Skin of body (tissue), 2 donors: ENCODE data around the gene BLTP3B. TPM values are rescaled to one million over a fixed set of nuclear protein-coding genes. Genes with fewer than 3 reads are reported as not detected.
"Not testable (repeated sequence)": the region's sequence is repeated elsewhere in the genome, so short reads cannot be mapped to it uniquely, and the experiment has no call there.

Experiments
- DNase-seq: peaks from one replicate; lab custom pipeline; 2025; lab: John Stamatoyannopoulos, UW
- total RNA-seq: library from RNA; depleted of rRNA; stranded (reverse); fragments of >200 nt; gene quantifications from one replicate; pipeline ENCODE4 v1.2.3, GENCODE V29; 2014

The BLTP3B gene
- total RNA-seq = 41.8 TPM

GRCh38 chr12:100142851-100143559 lies at the start of gene BLTP3B:
Gene BLTP3B (minus strand): TSS chr12:100142874. CDS start chr12:100142635, 239 bp downstream.
- peak; percentile 56 for DNase-seq

DNA sequence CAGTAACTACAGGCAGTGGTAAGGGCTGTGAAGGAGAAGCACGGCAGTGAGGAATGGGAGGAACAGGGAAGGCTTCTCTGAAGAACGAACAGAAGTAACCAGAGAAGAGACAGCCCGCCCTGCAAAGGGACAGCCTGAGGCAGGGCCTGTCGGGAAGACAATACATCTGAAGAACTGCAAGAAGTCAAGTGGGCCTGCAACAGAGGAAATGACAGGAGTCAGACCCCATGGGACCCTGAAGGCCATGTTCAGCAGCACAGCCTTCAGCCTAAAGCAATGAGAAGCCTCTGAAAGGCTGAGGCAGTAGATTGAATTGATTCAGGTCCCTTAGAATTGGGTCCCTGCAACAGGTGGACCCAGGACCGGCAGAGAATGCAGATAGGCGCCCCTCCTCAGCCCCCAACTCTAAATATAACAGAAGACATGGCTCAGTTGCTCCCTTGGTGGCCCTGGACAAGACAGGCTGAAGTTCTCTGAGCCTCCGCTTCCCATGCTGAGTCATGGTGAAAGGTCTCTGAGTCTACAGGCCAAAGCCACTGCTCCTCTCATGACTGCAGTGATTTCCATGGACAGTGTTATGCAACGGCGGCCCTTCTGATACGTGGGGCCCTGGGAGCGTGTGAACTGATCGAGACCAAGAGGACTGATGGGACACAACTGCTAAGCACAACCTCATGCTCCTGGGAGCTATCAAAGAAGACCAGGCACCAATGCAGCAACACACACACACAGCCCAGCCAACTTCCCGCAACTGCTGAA lies 47.1 kb upstream of the BLTP3B start:
- DNase-seq = no peak

DNA sequence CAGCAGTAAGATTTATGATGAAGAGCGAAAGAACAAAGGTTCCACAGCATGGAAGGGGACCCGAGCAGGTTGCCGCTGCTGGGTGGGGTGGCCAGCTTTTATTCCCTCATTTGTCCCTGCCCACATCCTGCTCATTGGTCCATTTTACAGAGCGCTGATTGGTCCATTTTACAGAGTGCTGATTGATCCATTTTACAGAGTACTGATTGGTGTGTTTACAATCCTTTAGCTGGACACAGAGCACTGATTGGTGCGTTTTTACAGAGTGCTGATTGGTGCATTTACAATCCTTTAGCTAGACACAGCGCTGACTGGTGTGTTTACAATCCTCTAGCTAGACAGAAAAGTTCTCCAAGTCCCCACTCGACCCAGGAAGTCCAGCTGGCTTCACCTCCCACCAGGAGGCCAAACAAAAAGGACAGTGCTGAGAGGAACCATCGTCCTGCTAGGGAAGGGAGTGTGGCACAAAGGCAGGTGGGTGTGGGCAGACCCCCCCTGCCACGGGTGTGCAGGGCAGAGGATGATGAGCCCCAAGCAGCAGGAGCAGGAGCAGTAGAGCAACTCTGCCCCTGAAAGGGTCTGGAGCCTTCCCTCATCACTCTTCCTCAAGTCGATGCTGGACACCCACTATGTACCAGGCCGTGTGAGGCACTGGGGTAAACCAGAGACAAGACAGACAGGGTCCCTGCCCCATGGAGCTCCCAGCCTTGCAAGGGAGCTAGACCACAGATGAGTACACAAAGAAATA lies 46.4 kb upstream of the BLTP3B start:
- DNase-seq = not testable (repeated sequence)

DNA sequence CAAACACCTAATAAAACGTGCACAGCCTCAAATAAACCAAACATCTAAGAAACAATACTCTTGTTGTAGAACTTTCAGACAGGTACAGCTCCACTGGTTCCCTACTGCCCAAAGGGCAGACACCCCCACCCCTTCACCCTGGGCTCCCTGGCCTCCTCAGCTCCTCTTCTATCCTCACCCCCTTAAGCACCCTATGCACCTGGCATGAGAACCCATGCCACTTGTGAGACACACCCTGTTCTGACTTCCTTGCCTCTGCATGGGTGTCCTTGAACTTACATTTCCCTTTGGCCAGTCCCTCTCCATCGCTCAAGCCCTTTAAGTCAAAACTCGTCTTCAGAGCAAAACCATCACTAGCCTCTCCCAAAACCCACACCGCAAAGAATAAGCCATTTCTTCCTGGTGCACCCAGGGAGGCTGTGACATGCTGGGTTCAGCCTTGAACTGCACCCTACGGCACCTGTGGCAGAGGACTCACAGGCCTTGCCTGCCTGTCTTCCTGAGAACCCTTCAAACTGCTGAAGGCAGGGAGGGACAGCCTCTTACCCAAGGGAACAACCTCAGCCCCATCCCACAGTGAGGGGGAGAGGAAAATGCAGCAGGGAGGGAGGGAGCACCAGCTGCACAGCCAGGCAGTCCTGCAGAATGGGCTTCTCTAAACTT lies 45.3 kb upstream of the BLTP3B start:
- DNase-seq = no peak

DNA sequence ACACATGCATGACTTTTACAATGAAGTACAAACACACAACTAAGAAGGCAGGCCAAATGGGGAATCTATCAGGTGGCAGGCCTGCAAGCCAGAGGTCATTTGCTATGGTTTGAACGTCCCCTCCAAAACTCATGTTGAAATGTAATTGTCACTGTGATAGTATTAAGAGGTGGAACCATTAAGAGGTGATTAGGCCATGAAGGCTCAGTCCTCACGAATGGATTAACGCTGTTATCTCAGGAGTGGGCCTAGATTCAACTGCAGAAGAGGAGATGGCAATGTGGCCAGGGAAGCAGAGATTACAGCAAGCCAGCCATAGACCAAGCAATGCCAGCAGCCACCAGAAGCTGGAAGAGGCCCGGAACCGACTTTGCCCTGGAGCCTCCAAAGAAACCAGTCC lies 44.4 kb upstream of the BLTP3B start:
- no peak for DNase-seq

GRCh38 chr12:100186071-100186470 lies 43.4 kb upstream of the BLTP3B start:
- DNase-seq = no peak

GRCh38 chr12:100185361-100185894 lies 42.8 kb upstream of the BLTP3B start:
- no peak for DNase-seq

- no peak for DNase-seq
These were observed 42.0 kb upstream of the BLTP3B start for GRCh38 chr12:100184549-100185145.

GRCh38 chr12:100179252-100179651 lies 36.6 kb upstream of the BLTP3B start:
- no peak for DNase-seq

- not testable (repeated sequence) for DNase-seq
These were observed 33.8 kb upstream of the BLTP3B start for GRCh38 chr12:100176493-100176892.

GRCh38 chr12:100174495-100174894 lies 31.8 kb upstream of the BLTP3B start:
- no peak for DNase-seq

GRCh38 chr12:100173111-100173510 lies 30.4 kb upstream of the BLTP3B start:
- DNase-seq = no peak

DNA sequence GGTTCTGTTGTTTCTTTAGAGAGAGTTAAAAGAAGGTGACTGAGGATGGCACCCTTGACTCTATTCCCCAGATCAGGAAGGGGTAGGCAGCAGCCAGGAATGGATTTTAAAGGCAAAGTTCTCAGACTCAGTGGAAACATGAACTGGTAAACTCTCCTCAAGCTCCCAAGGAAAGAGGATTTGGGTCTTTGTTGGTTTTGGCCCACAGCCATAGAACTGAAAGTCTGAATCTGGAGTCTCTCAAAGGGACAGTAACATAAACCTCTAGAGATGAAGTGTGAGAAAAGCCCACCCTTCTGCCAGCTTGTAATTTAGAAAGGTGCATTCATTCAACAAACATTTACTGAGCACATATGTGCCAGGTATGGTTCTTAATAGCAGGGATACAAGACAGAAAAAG lies 28.6 kb upstream of the BLTP3B start:
- DNase-seq = no peak

- no peak for DNase-seq
These were observed 27.7 kb upstream of the BLTP3B start for GRCh38 chr12:100170313-100170858.

- no peak for DNase-seq
These were observed 26.7 kb upstream of the BLTP3B start for GRCh38 chr12:100169345-100169744.

DNA sequence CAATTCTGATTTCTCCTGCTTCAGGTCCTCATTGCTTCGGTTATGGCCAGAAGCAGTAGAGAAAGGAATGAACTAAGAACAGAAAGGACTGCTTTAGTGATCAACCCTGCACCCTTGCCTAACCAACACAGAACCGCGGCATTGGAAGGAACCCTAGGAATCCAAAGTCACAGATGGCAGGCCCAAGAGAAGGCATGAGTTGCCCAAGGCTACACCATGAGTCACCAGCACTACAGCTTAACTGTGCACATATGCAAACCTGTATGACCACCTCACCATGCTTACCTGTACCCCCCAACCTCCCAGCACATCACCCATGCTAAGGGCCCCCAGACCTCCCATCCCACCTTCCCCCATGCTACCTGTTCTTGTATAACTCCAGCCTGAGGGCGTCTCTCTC lies 25.9 kb upstream of the BLTP3B start:
- no peak for DNase-seq

GRCh38 chr12:100166232-100166631 lies 23.6 kb upstream of the BLTP3B start:
- no peak for DNase-seq

DNA sequence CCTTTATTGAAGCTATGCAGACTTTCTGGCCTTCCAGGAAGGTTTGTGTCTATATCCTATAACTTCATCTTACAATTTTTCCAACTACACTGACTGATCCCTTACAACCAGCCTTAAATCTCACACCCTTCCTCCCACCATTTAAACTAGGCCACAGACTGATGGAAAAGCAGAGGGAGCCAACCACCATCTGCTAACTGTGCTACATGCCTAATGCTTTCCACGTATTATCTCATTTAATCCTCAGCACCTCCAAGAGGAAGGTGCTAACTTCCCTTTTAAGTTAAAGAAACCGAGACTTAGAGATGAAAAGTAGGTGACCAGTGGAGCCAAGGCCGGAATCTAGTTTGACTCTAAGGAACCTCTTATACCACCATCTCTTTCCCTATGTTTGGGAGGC lies 22.7 kb upstream of the BLTP3B start:
- DNase-seq = no peak

DNA sequence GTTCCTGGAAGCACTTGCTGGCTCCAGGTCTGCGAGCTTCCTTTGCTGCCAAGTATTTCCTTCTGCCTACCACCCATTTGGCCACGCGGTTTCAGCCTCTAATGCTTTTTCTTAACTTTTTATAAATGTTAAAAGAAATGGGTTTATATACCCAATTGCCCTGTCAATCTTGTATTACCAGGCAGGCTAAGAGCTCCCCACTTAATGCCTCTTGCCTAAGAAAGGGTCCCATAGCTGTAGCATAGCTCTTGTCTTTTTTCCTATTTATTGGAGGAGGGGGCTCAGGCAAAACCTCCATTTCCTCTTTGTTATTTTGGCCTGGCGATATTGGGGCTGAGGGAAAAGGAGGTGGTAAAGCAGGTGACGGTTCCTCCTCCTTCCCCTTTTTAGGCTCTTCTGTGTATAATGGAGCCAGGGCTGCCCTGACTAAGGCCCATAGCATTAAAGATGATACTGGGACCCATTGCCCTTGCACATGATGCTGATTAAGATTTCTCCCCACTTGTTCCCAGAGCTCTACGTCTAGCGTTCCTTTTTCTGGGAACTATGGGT lies 21.6 kb upstream of the BLTP3B start:
- DNase-seq = no peak

GRCh38 chr12:100163416-100164152 lies 20.9 kb upstream of the BLTP3B start:
- DNase-seq = no peak
